SK-N-SH treated with all-trans-retinoic acid at 6 μM for 48 hours (cell line): ENCODE measurements around the gene SCN2B.
"Not testable (repeated sequence)": the region's sequence is repeated elsewhere in the genome, so short reads cannot be mapped to it uniquely, and the experiment has no call there.

Experiments used
- ARNTL ChIP-seq: fragments of 450-650 bp; formaldehyde crosslinking; IDR thresholded peaks from 2 replicates; pipeline ENCODE4 v1.5.0; 2020; ENCODE audit warnings: low read depth, mild to moderate bottlenecking, moderate library complexity, borderline replicate concordance
- CSDC2 ChIP-seq: fragments of 250-450 bp; sonication (Bioruptor Pico); IDR thresholded peaks from 2 replicates; pipeline ENCODE4 v1.5.0; 2020; ENCODE audit warnings: mild to moderate bottlenecking, moderate library complexity
- ESRRG ChIP-seq: fragments of 250-450 bp; sonication (Bioruptor Pico); IDR thresholded peaks from 2 replicates; pipeline ENCODE4 v1.6.1; 2021; ENCODE audit warnings: mild to moderate bottlenecking
- PPARA ChIP-seq: fragments of 250-450 bp; sonication (Bioruptor Pico); IDR thresholded peaks from 2 replicates; pipeline ENCODE4 v1.5.0; 2020; ENCODE audit warnings: mild to moderate bottlenecking, borderline replicate concordance
- RARB ChIP-seq: fragments of 250-450 bp; sonication (Bioruptor Pico); IDR thresholded peaks from 2 replicates; pipeline ENCODE4 v1.8.0; 2021; ENCODE audit warnings: mild to moderate bottlenecking, moderate library complexity
- ZFP3 ChIP-seq: fragments of 250-450 bp; sonication (Bioruptor Pico); IDR thresholded peaks from 2 replicates; pipeline ENCODE4 v1.5.0; 2020; ENCODE audit warnings: mild to moderate bottlenecking, moderate library complexity
- ZFP30 ChIP-seq: fragments of 450-650 bp; formaldehyde crosslinking; IDR thresholded peaks from 2 replicates; pipeline ENCODE4 v1.5.0; 2022; ENCODE audit warnings: mild to moderate bottlenecking, moderate library complexity
- ZNF70 ChIP-seq: fragments of 450-650 bp; formaldehyde crosslinking; IDR thresholded peaks from 2 replicates; pipeline ENCODE4 v1.5.0; 2020; ENCODE audit warnings: mild to moderate bottlenecking, moderate library complexity
- ZNF8 ChIP-seq: fragments of 450-650 bp; formaldehyde crosslinking; IDR thresholded peaks from 2 replicates; pipeline ENCODE4 v1.5.0; 2020; ENCODE audit warnings: mild to moderate bottlenecking, moderate library complexity
- TF ChIP-seq, protein P1 (sequence below): fragments of 250-450 bp; sonication (Bioruptor Pico); IDR thresholded peaks from 2 replicates; pipeline ENCODE4 v1.5.1; 2020; ENCODE audit warnings: low read depth, mild to moderate bottlenecking, moderate library complexity
- TF ChIP-seq, protein P2 (sequence below): fragments of 250-450 bp; sonication (Bioruptor Pico); IDR thresholded peaks from 2 replicates; pipeline ENCODE4 v1.8.0; 2020; ENCODE audit warnings: mild to moderate bottlenecking, moderate library complexity, borderline replicate concordance
- TF ChIP-seq, protein P3 (sequence below): fragments of 250-450 bp; sonication (Bioruptor Pico); IDR thresholded peaks from 2 replicates; pipeline ENCODE4 v1.5.1; 2021; ENCODE audit warnings: mild to moderate bottlenecking, moderate library complexity
- TF ChIP-seq, protein P4 (sequence below): fragments of 250-450 bp; sonication (Bioruptor Pico); IDR thresholded peaks from 2 replicates; pipeline ENCODE4 v1.8.0; 2021; ENCODE audit warnings: low read depth, mild to moderate bottlenecking, moderate library complexity, borderline replicate concordance

DNA sequence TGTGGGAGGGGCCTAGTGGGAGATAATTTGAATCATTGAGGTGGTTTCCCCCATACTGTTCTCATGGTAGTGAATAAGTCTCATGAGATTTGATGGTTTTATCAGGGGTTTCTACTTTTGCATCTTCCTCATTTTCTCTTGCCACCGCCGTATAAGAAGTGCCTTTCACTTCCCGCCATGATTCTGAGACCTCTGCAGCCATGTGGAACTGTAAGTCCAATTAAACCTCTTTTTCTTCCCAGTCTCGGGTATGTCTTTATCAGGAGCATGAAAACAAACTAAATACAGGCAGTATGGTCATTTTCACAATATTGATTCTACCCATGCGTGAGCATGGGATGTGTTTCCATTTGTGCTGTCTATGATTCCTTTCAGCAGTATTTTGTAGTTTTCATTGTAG, 16.4 kb upstream of the SCN2B start:
- TF ChIP-seq RARB, ESRRG, ZFP3, CSDC2, ZNF70, ARNTL, PPARA, ZFP30, ZNF8 (CRISPR knock-in tag): not testable (repeated sequence)
- TF ChIP-seq, protein P1, sequence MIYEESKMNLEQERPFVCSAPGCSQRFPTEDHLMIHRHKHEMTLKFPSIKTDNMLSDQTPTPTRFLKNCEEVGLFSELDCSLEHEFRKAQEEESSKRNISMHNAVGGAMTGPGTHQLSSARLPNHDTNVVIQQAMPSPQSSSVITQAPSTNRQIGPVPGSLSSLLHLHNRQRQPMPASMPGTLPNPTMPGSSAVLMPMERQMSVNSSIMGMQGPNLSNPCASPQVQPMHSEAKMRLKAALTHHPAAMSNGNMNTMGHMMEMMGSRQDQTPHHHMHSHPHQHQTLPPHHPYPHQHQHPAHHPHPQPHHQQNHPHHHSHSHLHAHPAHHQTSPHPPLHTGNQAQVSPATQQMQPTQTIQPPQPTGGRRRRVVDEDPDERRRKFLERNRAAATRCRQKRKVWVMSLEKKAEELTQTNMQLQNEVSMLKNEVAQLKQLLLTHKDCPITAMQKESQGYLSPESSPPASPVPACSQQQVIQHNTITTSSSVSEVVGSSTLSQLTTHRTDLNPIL (CRISPR knock-in tag) = not testable (repeated sequence)
- TF ChIP-seq, protein P2, sequence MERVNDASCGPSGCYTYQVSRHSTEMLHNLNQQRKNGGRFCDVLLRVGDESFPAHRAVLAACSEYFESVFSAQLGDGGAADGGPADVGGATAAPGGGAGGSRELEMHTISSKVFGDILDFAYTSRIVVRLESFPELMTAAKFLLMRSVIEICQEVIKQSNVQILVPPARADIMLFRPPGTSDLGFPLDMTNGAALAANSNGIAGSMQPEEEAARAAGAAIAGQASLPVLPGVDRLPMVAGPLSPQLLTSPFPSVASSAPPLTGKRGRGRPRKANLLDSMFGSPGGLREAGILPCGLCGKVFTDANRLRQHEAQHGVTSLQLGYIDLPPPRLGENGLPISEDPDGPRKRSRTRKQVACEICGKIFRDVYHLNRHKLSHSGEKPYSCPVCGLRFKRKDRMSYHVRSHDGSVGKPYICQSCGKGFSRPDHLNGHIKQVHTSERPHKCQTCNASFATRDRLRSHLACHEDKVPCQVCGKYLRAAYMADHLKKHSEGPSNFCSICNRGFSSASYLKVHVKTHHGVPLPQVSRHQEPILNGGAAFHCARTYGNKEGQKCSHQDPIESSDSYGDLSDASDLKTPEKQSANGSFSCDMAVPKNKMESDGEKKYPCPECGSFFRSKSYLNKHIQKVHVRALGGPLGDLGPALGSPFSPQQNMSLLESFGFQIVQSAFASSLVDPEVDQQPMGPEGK (CRISPR knock-in tag) = not testable (repeated sequence)
- TF ChIP-seq, protein P3, sequence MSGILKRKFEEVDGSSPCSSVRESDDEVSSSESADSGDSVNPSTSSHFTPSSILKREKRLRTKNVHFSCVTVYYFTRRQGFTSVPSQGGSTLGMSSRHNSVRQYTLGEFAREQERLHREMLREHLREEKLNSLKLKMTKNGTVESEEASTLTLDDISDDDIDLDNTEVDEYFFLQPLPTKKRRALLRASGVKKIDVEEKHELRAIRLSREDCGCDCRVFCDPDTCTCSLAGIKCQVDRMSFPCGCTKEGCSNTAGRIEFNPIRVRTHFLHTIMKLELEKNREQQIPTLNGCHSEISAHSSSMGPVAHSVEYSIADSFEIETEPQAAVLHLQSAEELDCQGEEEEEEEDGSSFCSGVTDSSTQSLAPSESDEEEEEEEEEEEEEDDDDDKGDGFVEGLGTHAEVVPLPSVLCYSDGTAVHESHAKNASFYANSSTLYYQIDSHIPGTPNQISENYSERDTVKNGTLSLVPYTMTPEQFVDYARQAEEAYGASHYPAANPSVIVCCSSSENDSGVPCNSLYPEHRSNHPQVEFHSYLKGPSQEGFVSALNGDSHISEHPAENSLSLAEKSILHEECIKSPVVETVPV (CRISPR knock-in tag) = not testable (repeated sequence)
- TF ChIP-seq, protein P4, sequence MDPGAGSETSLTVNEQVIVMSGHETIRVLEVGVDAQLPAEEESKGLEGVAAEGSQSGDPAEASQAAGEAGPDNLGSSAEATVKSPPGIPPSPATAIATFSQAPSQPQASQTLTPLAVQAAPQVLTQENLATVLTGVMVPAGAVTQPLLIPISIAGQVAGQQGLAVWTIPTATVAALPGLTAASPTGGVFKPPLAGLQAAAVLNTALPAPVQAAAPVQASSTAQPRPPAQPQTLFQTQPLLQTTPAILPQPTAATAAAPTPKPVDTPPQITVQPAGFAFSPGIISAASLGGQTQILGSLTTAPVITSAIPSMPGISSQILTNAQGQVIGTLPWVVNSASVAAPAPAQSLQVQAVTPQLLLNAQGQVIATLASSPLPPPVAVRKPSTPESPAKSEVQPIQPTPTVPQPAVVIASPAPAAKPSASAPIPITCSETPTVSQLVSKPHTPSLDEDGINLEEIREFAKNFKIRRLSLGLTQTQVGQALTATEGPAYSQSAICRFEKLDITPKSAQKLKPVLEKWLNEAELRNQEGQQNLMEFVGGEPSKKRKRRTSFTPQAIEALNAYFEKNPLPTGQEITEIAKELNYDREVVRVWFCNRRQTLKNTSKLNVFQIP (CRISPR knock-in tag) = not testable (repeated sequence)
